ENCODE measurements around the gene STOML1.

Gene STOML1

GRCh38 chr15:73930790-73931281, 61.3 kb downstream of the STOML1 start:
- DNase-seq (ENCODE audit: low read depth in 2 of 2): no peak

- no peak for DNase-seq (ENCODE audit: low read depth in 2 of 2)
Measured at GRCh38 chr15:73930371-73930770, 61.7 kb downstream of the STOML1 start.

- no peak for DNase-seq (ENCODE audit: low read depth in 2 of 2)
Measured at GRCh38 chr15:73928971-73929627, 63.0 kb downstream of the STOML1 start.

Measured in stimulated activated CD8-positive, alpha-beta memory T cell treated with anti-CD3 and anti-CD28 coated beads, Interleukin-7, amount 100 ng/mL, for 4 hours (primary cell).